ENCODE results near the gene ACTL7B.

The ACTL7B gene

GRCh38 chr9:108860354-108860753 is 4.6 kb upstream of the ACTL7B start:
- WGBS, result 95% methylated on average over 3 of the region's 4 CpGs
- Histone ChIP-seq H3K27ac (ENCODE audit: low read length, poor library complexity, severe bottlenecking) (no peak overlapping the region), H4K91ac (ENCODE audit: low read length) (no peak overlapping the region), H2BK15ac (ENCODE audit: low read depth, poor library complexity, severe bottlenecking) (no peak overlapping the region), H4K8ac (ENCODE audit: low read length) (no peak overlapping the region), H3K36me3 (ENCODE audit: control insufficient read depth in 1 of 2, insufficient read depth in 2 of 2, low read depth in 1 of 2, low read length in 2 of 2) (peaks cover 0 to 12% of the 10 kb centered on the region in 2 experiments), H3K9ac (ENCODE audit: low read length) (no peak overlapping the region), H3K14ac (ENCODE audit: low read length in 2 of 2) (no peak overlapping the region), H3K23ac (ENCODE audit: low read length in 2 of 2) (no peak overlapping the region), H2AK5ac (ENCODE audit: low read length, severe bottlenecking) (no peak overlapping the region), H2AFZ (ENCODE audit: low read depth, low read length) (no peak overlapping the region), H2BK5ac (ENCODE audit: low read depth, low read length, poor library complexity, severe bottlenecking) (no peak overlapping the region), H3K79me1 (replicated peaks; ENCODE audit: low read length, poor library complexity, severe bottlenecking) (no peaks in the 10 kb centered on the region), H3K4me2 (ENCODE audit: low read length, poor library complexity, severe bottlenecking) (no peak overlapping the region), H2BK12ac (ENCODE audit: low read length in 2 of 2) (no peak overlapping the region), H3K4me3 (ENCODE audit: insufficient read depth in 1 of 2, low read depth in 1 of 2, low read length in 2 of 2) (no peak overlapping the region), H3K27me3 (ENCODE audit: control insufficient read depth in 1 of 2, insufficient read depth in 1 of 2, low read length in 2 of 2) (peaks cover 0 to 3% of the 10 kb centered on the region in 2 experiments), H3K18ac (ENCODE audit: low read depth in 1 of 2, low read length in 2 of 2) (no peak overlapping the region), H3K9me3 (ENCODE audit: control insufficient read depth, low read length) (no peaks in the 10 kb centered on the region), H2BK120ac (ENCODE audit: low read depth, low read length) (no peak overlapping the region), H3K4ac (ENCODE audit: low read depth in 1 of 2, low read length in 2 of 2) (no peak overlapping the region), H3K4me1 (ENCODE audit: control insufficient read depth, insufficient read depth, low read depth, low read length) (peaks cover 4% of the 10 kb centered on the region)
- DNase-seq, result no peak

- H3K4me2 ChIP-seq (ENCODE audit: low read length, poor library complexity, severe bottlenecking), result no peak overlapping the region
- H2AK5ac ChIP-seq (ENCODE audit: low read length, severe bottlenecking), result no peak overlapping the region
- DNase-seq, result no peak
- peaks cover 0 to 12% of the 10 kb centered on the region in 2 experiments for H3K36me3 ChIP-seq (ENCODE audit: control insufficient read depth in 1 of 2, insufficient read depth in 2 of 2, low read depth in 1 of 2, low read length in 2 of 2)
- no peaks in the 10 kb centered on the region for H3K9me3 ChIP-seq (ENCODE audit: control insufficient read depth, low read length)
- H3K4ac ChIP-seq (ENCODE audit: low read depth in 1 of 2, low read length in 2 of 2), result no peak overlapping the region
- H2AFZ ChIP-seq (ENCODE audit: low read depth, low read length), result no peak overlapping the region
- peaks cover 0 to 3% of the 10 kb centered on the region in 2 experiments for H3K27me3 ChIP-seq (ENCODE audit: control insufficient read depth in 1 of 2, insufficient read depth in 1 of 2, low read length in 2 of 2)
- H3K27ac ChIP-seq (ENCODE audit: low read length, poor library complexity, severe bottlenecking), result no peak overlapping the region
- H3K18ac ChIP-seq (ENCODE audit: low read depth in 1 of 2, low read length in 2 of 2), result no peak overlapping the region
- no peak overlapping the region for H2BK5ac ChIP-seq (ENCODE audit: low read depth, low read length, poor library complexity, severe bottlenecking)
- 50% methylated on average over 1 of the region's 3 CpGs for WGBS
- no peak overlapping the region for H4K8ac ChIP-seq (ENCODE audit: low read length)
- no peak overlapping the region for H4K91ac ChIP-seq (ENCODE audit: low read length)
- no peak overlapping the region for H3K9ac ChIP-seq (ENCODE audit: low read length)
- no peak overlapping the region for H3K23ac ChIP-seq (ENCODE audit: low read length in 2 of 2)
- no peak overlapping the region for H3K14ac ChIP-seq (ENCODE audit: low read length in 2 of 2)
- no peak overlapping the region for H2BK12ac ChIP-seq (ENCODE audit: low read length in 2 of 2)
- H3K4me3 ChIP-seq (ENCODE audit: insufficient read depth in 1 of 2, low read depth in 1 of 2, low read length in 2 of 2), result no peak overlapping the region
- no peak overlapping the region for H2BK120ac ChIP-seq (ENCODE audit: low read depth, low read length)
- H2BK15ac ChIP-seq (ENCODE audit: low read depth, poor library complexity, severe bottlenecking), result no peak overlapping the region
- peaks cover 4% of the 10 kb centered on the region for H3K4me1 ChIP-seq (ENCODE audit: control insufficient read depth, insufficient read depth, low read depth, low read length)
- H3K79me1 ChIP-seq (replicated peaks; ENCODE audit: low read length, poor library complexity, severe bottlenecking), result no peaks in the 10 kb centered on the region
These were observed 3.8 kb upstream of the ACTL7B start for GRCh38 chr9:108859459-108860114.

GRCh38 chr9:108857572-108857971 is 1.8 kb upstream of the ACTL7B start:
- peaks cover 0 to 12% of the 10 kb centered on the region in 2 experiments for H3K27me3 ChIP-seq (ENCODE audit: control insufficient read depth in 1 of 2, insufficient read depth in 1 of 2, low read length in 2 of 2)
- H2BK120ac ChIP-seq (ENCODE audit: low read depth, low read length), result no peak overlapping the region
- peaks cover 0 to 5% of the 10 kb centered on the region in 2 experiments for H3K36me3 ChIP-seq (ENCODE audit: control insufficient read depth in 1 of 2, insufficient read depth in 2 of 2, low read depth in 1 of 2, low read length in 2 of 2)
- H2AFZ ChIP-seq (ENCODE audit: low read depth, low read length), result no peak overlapping the region
- no peak overlapping the region for H3K27ac ChIP-seq (ENCODE audit: low read length, poor library complexity, severe bottlenecking)
- no peak overlapping the region for H2AK5ac ChIP-seq (ENCODE audit: low read length, severe bottlenecking)
- H3K79me1 ChIP-seq (replicated peaks; ENCODE audit: low read length, poor library complexity, severe bottlenecking), result no peaks in the 10 kb centered on the region
- no peak overlapping the region for H2BK5ac ChIP-seq (ENCODE audit: low read depth, low read length, poor library complexity, severe bottlenecking)
- no peak overlapping the region for H3K23ac ChIP-seq (ENCODE audit: low read length in 2 of 2)
- no peak overlapping the region for H4K91ac ChIP-seq (ENCODE audit: low read length)
- H3K4me1 ChIP-seq (ENCODE audit: control insufficient read depth, insufficient read depth, low read depth, low read length), result peaks cover 4% of the 10 kb centered on the region
- no peaks in the 10 kb centered on the region for H3K9me3 ChIP-seq (ENCODE audit: control insufficient read depth, low read length)
- H3K4me2 ChIP-seq (ENCODE audit: low read length, poor library complexity, severe bottlenecking), result no peak overlapping the region
- H3K18ac ChIP-seq (ENCODE audit: low read depth in 1 of 2, low read length in 2 of 2), result no peak overlapping the region
- no peak overlapping the region for H3K14ac ChIP-seq (ENCODE audit: low read length in 2 of 2)
- no peak overlapping the region for H3K4ac ChIP-seq (ENCODE audit: low read depth in 1 of 2, low read length in 2 of 2)
- no peak overlapping the region for H3K9ac ChIP-seq (ENCODE audit: low read length)
- H2BK15ac ChIP-seq (ENCODE audit: low read depth, poor library complexity, severe bottlenecking), result no peak overlapping the region
- no peak for DNase-seq
- H4K8ac ChIP-seq (ENCODE audit: low read length), result no peak overlapping the region
- no peak overlapping the region for H2BK12ac ChIP-seq (ENCODE audit: low read length in 2 of 2)
- no peak overlapping the region for H3K4me3 ChIP-seq (ENCODE audit: insufficient read depth in 1 of 2, low read depth in 1 of 2, low read length in 2 of 2)
- WGBS, result 99% methylated on average over 6 of the region's 6 CpGs

GRCh38 chr9:108855529-108855886 is 278 bp downstream of the ACTL7B start:
- Histone ChIP-seq H3K9ac (ENCODE audit: low read length) (no peak overlapping the region), H3K4me3 (ENCODE audit: insufficient read depth in 1 of 2, low read depth in 1 of 2, low read length in 2 of 2) (no peak overlapping the region), H3K4ac (ENCODE audit: low read depth in 1 of 2, low read length in 2 of 2) (no peak overlapping the region), H3K14ac (ENCODE audit: low read length in 2 of 2) (no peak overlapping the region), H3K79me1 (replicated peaks; ENCODE audit: low read length, poor library complexity, severe bottlenecking) (no peaks in the 10 kb centered on the region), H2BK15ac (ENCODE audit: low read depth, poor library complexity, severe bottlenecking) (no peak overlapping the region), H2AFZ (ENCODE audit: low read depth, low read length) (no peak overlapping the region), H3K27me3 (ENCODE audit: control insufficient read depth in 1 of 2, insufficient read depth in 1 of 2, low read length in 2 of 2) (peaks cover 3 to 30% of the 10 kb centered on the region in 2 experiments), H4K91ac (ENCODE audit: low read length) (no peak overlapping the region), H2BK120ac (ENCODE audit: low read depth, low read length) (no peak overlapping the region), H2AK5ac (ENCODE audit: low read length, severe bottlenecking) (no peak overlapping the region), H3K9me3 (ENCODE audit: control insufficient read depth, low read length) (no peaks in the 10 kb centered on the region), H2BK12ac (ENCODE audit: low read length in 2 of 2) (no peak overlapping the region), H3K27ac (ENCODE audit: low read length, poor library complexity, severe bottlenecking) (no peak overlapping the region), H3K4me1 (ENCODE audit: control insufficient read depth, insufficient read depth, low read depth, low read length) (peaks cover 4% of the 10 kb centered on the region), H3K23ac (ENCODE audit: low read length in 2 of 2) (no peak overlapping the region), H4K8ac (ENCODE audit: low read length) (no peak overlapping the region), H3K4me2 (ENCODE audit: low read length, poor library complexity, severe bottlenecking) (no peak overlapping the region), H3K18ac (ENCODE audit: low read depth in 1 of 2, low read length in 2 of 2) (no peak overlapping the region), H2BK5ac (ENCODE audit: low read depth, low read length, poor library complexity, severe bottlenecking) (no peak overlapping the region), H3K36me3 (ENCODE audit: control insufficient read depth in 1 of 2, insufficient read depth in 2 of 2, low read depth in 1 of 2, low read length in 2 of 2) (no peaks in the 10 kb centered on the region)
- WGBS, result 94% methylated on average over 25 of the region's 25 CpGs
- DNase-seq, result no peak
